DOHH2 (cell line): Measurements from ENCODE around the gene NAIF1.

Source experiments
- H3F3A ChIP-seq: fragments of 200-600 bp; sonication (generic), shearing (Covaris generic); 2 replicates; pipeline ENCODE4 v1.6.0; 2016; ENCODE audit warnings: antibody characterized with exemption, mild to moderate bottlenecking; ENCODE audit not compliant: control insufficient read depth, insufficient read depth
- H3K27ac ChIP-seq: fragments of 200-600 bp; sonication (generic); 2 replicates; pipeline ENCODE4 v1.5.1; 2014; ENCODE audit warnings: low read depth, mild to moderate bottlenecking, low read length, moderate library complexity
- H3K27me3 ChIP-seq: fragments of 200-600 bp; sonication (generic); 2 replicates; pipeline ENCODE4 v1.6.1; 2014; ENCODE audit warnings: mild to moderate bottlenecking, low read length, mixed read lengths; ENCODE audit not compliant: control insufficient read depth
- H3K36me3 ChIP-seq: fragments of 200-600 bp; sonication (generic); 2 replicates; pipeline ENCODE4 v1.6.1; 2014; ENCODE audit warnings: mild to moderate bottlenecking, low read length, moderate library complexity, mixed read lengths; ENCODE audit not compliant: control insufficient read depth
- H3K4me1 ChIP-seq: fragments of 200-600 bp; sonication (generic); 2 replicates; pipeline ENCODE4 v1.6.1; 2014; ENCODE audit warnings: mild to moderate bottlenecking, low read length, mixed read lengths; ENCODE audit not compliant: control insufficient read depth
- H3K4me2 ChIP-seq: fragments of 200-600 bp; sonication (generic); 2 replicates; pipeline ENCODE4 v1.6.0; 2014; ENCODE audit warnings: mild to moderate bottlenecking, low read length, moderate library complexity
- H3K4me3 ChIP-seq: fragments of 200-600 bp; sonication (generic); 2 replicates; pipeline ENCODE4 v1.5.1; 2014; ENCODE audit warnings: mild to moderate bottlenecking, low read length, mixed read lengths
- H3K79me2 ChIP-seq: fragments of 200-600 bp; sonication (generic); 2 replicates; pipeline ENCODE4 v1.6.1; 2014; ENCODE audit warnings: mild to moderate bottlenecking, low read length, mixed read lengths; ENCODE audit not compliant: control insufficient read depth
- H3K9me2 ChIP-seq: fragments of 200-600 bp; sonication (generic); replicated peaks from 2 replicates; pipeline ENCODE4 v1.6.1; 2014; ENCODE audit warnings: mild to moderate bottlenecking, low read length, mixed read lengths; ENCODE audit not compliant: control insufficient read depth
- H3K9me3 ChIP-seq: fragments of 200-600 bp; sonication (generic); 2 replicates; pipeline ENCODE4 v1.6.1; 2014; ENCODE audit warnings: antibody characterized with exemption, low read length, mixed read lengths; ENCODE audit not compliant: control insufficient read depth, insufficient read depth
- H4K20me1 ChIP-seq: fragments of 200-600 bp; sonication (generic); 2 replicates; pipeline ENCODE4 v1.6.0; 2014; ENCODE audit warnings: low read depth, mild to moderate bottlenecking, antibody characterized with exemption, low read length, moderate library complexity; ENCODE audit not compliant: control insufficient read depth, insufficient read depth
- CTCF ChIP-seq: fragments of 200-600 bp; sonication (generic); IDR thresholded peaks from one replicate; pipeline ENCODE4 v1.5.1; 2014; ENCODE audit warnings: antibody characterized with exemption, mild to moderate bottlenecking, low read depth, low read length; ENCODE audit not compliant: poor library complexity, severe bottlenecking
- EZH2phosphoT487 ChIP-seq: fragments of 200-600 bp; sonication (generic); IDR thresholded peaks from 2 replicates; pipeline ENCODE4 v1.6.1; 2017; ENCODE audit warnings: borderline replicate concordance, mild to moderate bottlenecking, antibody characterized with exemption, low read length, moderate library complexity, mixed read lengths

NAIF1 gene

DNA sequence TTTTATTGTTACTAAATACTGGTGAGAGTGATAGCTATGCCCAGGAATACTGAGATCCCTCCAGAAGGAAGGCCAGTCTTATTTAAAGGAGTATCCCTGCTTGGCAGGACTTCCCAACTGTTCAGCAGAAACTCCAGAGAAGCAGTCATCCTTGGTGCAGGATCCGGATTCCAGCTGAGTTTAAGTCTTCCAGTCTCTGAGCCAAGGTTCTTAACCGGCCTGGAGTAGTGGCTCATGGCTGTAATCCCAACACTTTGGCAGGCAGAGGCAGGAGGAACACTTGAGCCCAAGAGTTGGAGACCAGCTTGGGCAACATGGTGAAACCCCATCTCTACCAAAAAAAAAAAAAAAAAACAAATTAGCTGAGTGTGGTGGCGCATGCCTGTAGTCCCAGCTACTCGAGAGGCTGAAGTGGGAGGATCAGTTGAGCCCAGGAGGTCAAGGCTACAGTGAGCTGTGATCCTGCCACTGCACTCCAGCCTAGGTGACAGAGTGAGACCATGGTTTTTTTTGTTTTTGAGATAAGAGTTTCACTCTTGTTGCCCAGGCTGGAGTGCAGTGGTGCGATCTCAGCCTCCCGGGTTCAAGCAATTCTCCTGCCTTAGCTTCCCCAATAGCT, 7.6 kb downstream of the NAIF1 start:
- TF ChIP-seq EZH2phosphoT487, result no peak
- TF ChIP-seq CTCF, result no peak
- Histone ChIP-seq H4K20me1 (no peaks in the 10 kb centered on the region), H3F3A (no peaks in the 10 kb centered on the region), H3K27me3 (no peaks in the 10 kb centered on the region; the same call in 1 of the 2 replicates), H3K4me3 (no peak overlapping the region), H3K4me2 (no peak overlapping the region), H3K4me1 (peaks cover 11% of the 10 kb centered on the region), H3K36me3 (peaks cover 18% of the 10 kb centered on the region), H3K9me2 (no peaks in the 10 kb centered on the region), H3K79me2 (no peaks in the 10 kb centered on the region), H3K9me3 (no peaks in the 10 kb centered on the region), H3K27ac (no peak overlapping the region)

- no peak for TF ChIP-seq EZH2phosphoT487
- TF ChIP-seq CTCF, result no peak
- Histone ChIP-seq H3K4me1 (peaks cover 11% of the 10 kb centered on the region), H3K27me3 (no peaks in the 10 kb centered on the region; the same call in 1 of the 2 replicates), H3F3A (no peaks in the 10 kb centered on the region), H3K4me2 (no peak overlapping the region), H4K20me1 (no peaks in the 10 kb centered on the region), H3K27ac (no peak overlapping the region), H3K4me3 (no peak overlapping the region), H3K9me2 (no peaks in the 10 kb centered on the region), H3K79me2 (no peaks in the 10 kb centered on the region), H3K9me3 (no peaks in the 10 kb centered on the region), H3K36me3 (peaks cover 10% of the 10 kb centered on the region)
These were observed 9.3 kb downstream of the NAIF1 start for GRCh38 chr9:128057724-128058409.

GRCh38 chr9:128056887-128057723, 10.0 kb downstream of the NAIF1 start:
- TF ChIP-seq CTCF, result no peak
- no peaks in the 10 kb centered on the region for H3K9me3 ChIP-seq

More at GRCh38 chr9:128056887-128057723, 10.0 kb downstream of the NAIF1 start:
- no peaks in the 10 kb centered on the region for H3K9me2 ChIP-seq
- H3K4me1 ChIP-seq, result peaks cover 14% of the 10 kb centered on the region
- H3K4me3 ChIP-seq, result no peak overlapping the region
- H3K27me3 ChIP-seq, result no peaks in the 10 kb centered on the region; the same call in 1 of the 2 replicates
- H3K27ac ChIP-seq, result no peak overlapping the region
- H4K20me1 ChIP-seq, result no peaks in the 10 kb centered on the region
- no peaks in the 10 kb centered on the region for H3F3A ChIP-seq
- H3K4me2 ChIP-seq, result no peak overlapping the region
- H3K36me3 ChIP-seq, result peaks cover 6% of the 10 kb centered on the region
- H3K79me2 ChIP-seq, result no peaks in the 10 kb centered on the region
